HepG2 (cell line): ENCODE results near the gene ERCC4. TPM values are rescaled to one million over a fixed set of nuclear protein-coding genes. Genes with fewer than 3 reads are reported as not detected.

Source experiments
- DNMT1 ChIP-seq: sonication (generic); formaldehyde crosslinking; IDR thresholded peaks from 2 replicates; pipeline ENCODE4 v1.5.1; 2020; ENCODE audit warnings: mild to moderate bottlenecking, missing genetic modification reagents
- DNMT3B ChIP-seq: conservative IDR thresholded peaks from 2 replicates; pipeline ENCODE4 v1.6.1; 2016; ENCODE audit warnings: missing biosample characterization, control low read depth
- FUBP1 ChIP-seq: sonication (generic); formaldehyde crosslinking; IDR thresholded peaks from 2 replicates; pipeline ENCODE4 v1.5.1; 2020; ENCODE audit warnings: missing genetic modification reagents, mild to moderate bottlenecking, borderline replicate concordance
- KDM6A ChIP-seq: IDR thresholded peaks from 2 replicates; pipeline ENCODE4 v1.6.1; 2016; ENCODE audit warnings: low read depth
- MIER2 ChIP-seq: IDR thresholded peaks from 2 replicates; pipeline ENCODE4 v1.6.1; 2016; ENCODE audit warnings: missing biosample characterization, missing genetic modification reagents
- MLX ChIP-seq: IDR thresholded peaks from 2 replicates; pipeline ENCODE4 v1.6.1; 2016
- NFKBIZ ChIP-seq: IDR thresholded peaks from 2 replicates; pipeline ENCODE4 v1.6.1; 2018; ENCODE audit warnings: missing genetic modification reagents, missing compliant biosample characterization
- PRDM10 ChIP-seq: sonication (generic); formaldehyde crosslinking; IDR thresholded peaks from 2 replicates; pipeline ENCODE4 v1.4.0; 2020; ENCODE audit warnings: low read depth, missing genetic modification reagents
- RBM22 ChIP-seq: fragments of 200-400 bp; formaldehyde crosslinking; optimal IDR thresholded peaks from 2 replicates; pipeline ENCODE3; 2017; ENCODE audit warnings: mild to moderate bottlenecking, low read length, moderate library complexity
- TP53 ChIP-seq: sonication (generic); formaldehyde crosslinking; conservative IDR thresholded peaks from 2 replicates; pipeline ENCODE4 v1.4.0; 2020; ENCODE audit warnings: missing genetic modification reagents
- ZBTB8A ChIP-seq: sonication (generic); formaldehyde crosslinking; IDR thresholded peaks from 2 replicates; pipeline ENCODE4 v1.4.0; 2020; ENCODE audit warnings: mild to moderate bottlenecking, low read depth, missing genetic modification reagents, borderline replicate concordance
- ZFP91 ChIP-seq: sonication (generic); formaldehyde crosslinking; IDR thresholded peaks from 2 replicates; pipeline ENCODE4 v1.9.0; 2022; ENCODE audit warnings: missing genetic modification reagents, mild to moderate bottlenecking, borderline replicate concordance
- ZNF101 ChIP-seq: sonication (generic); formaldehyde crosslinking; IDR thresholded peaks from 2 replicates; pipeline ENCODE4 v1.4.0; 2020; ENCODE audit warnings: mild to moderate bottlenecking, low read depth, missing genetic modification reagents, borderline replicate concordance
- ZNF232 ChIP-seq: sonication (generic); formaldehyde crosslinking; IDR thresholded peaks from 2 replicates; pipeline ENCODE4 v1.4.0; 2020; ENCODE audit warnings: missing genetic modification reagents, borderline replicate concordance
- ZNF460 ChIP-seq: sonication (generic); formaldehyde crosslinking; IDR thresholded peaks from 2 replicates; pipeline ENCODE4 v1.5.1; 2020; ENCODE audit warnings: missing genetic modification reagents, mild to moderate bottlenecking, borderline replicate concordance
- ZNF687 ChIP-seq: sonication (generic); formaldehyde crosslinking; IDR thresholded peaks from 2 replicates; pipeline ENCODE4 v1.5.1; 2020; ENCODE audit warnings: mild to moderate bottlenecking, missing genetic modification reagents, moderate library complexity
- polyA plus RNA-seq, 8 experiments: library from polyadenylated mRNA; depleted of rRNA in 3 of 8; stranded (reverse) in 7 of 8; unstranded in 1 of 8; fragments of >200 nt; fragmentation: Illumina TruSeq in 4 of 8; extraction: Trizol in 4 of 8; gene quantifications; 2 replicates each; pipeline versions ENCODE4 v1.2.1 to v1.2.3, GENCODE V29; 2011 to 2016; ENCODE audit warnings: low read depth in 4 of 8, missing spikeins in 1 of 8, mixed read lengths in 1 of 8; ENCODE audit not compliant: insufficient read depth in 1 of 8
- total RNA-seq, 5 experiments: library from RNA; depleted of rRNA; stranded (reverse); fragments of >200 nt; fragmentation: Illumina TruSeq; extraction: Trizol; gene quantifications; 2 replicates each; pipeline ENCODE4 v1.2.3, GENCODE V29; 2016; ENCODE audit warnings: low read depth in 1 of 5

ERCC4 gene
- total and polyA plus RNA-seq, 2 of the 13 experiments (the other 11 are each of a cell fraction or from before 2014, with no cell fraction given), result 5.4 to 15.2 TPM

GRCh38 chr16:13957197-13958078 lies 37.5 kb downstream of the ERCC4 start (continued):
- TF ChIP-seq PRDM10 (peak; percentile 69), FUBP1 (no peak), MIER2 (CRISPR knock-in tag) (no peak), MLX (CRISPR knock-in tag) (no peak), NFKBIZ (CRISPR knock-in tag) (0 out of 2 replicates have a peak, but pooled peaks have one; percentile 25), ZNF687 (CRISPR knock-in tag) (peak; percentile 32; the same call in 1 of the 2 replicates), ZNF101 (CRISPR knock-in tag) (no peak), RBM22 (no peak), ZFP91 (peak; percentile 18; the same call in 1 of the 2 replicates), ZNF232 (CRISPR knock-in tag) (no peak), ZBTB8A (CRISPR knock-in tag) (no peak), DNMT1 (no peak), KDM6A (no peak), ZNF460 (CRISPR knock-in tag) (no peak), TP53 (CRISPR knock-in tag) (no peak), DNMT3B (CRISPR knock-in tag) (peak; percentile 82)
